Measurements from ENCODE around the gene PIEZO1. TPM values are rescaled to one million over a fixed set of nuclear protein-coding genes. Genes with fewer than 3 reads are reported as not detected.

Gene PIEZO1
- total RNA-seq, 1 experiment from 2014 or later: 391 TPM

- Histone ChIP-seq H3K9me3 (ENCODE audit: insufficient read depth, low read depth) (no peaks in the 10 kb centered on the region), H3K79me2 (ENCODE audit: low read depth) (no peaks in the 10 kb centered on the region), H3K4me2 (no peak overlapping the region), H3K36me3 (ENCODE audit: low read depth) (peaks cover 3% of the 10 kb centered on the region; the same call in 1 of the 2 replicates), H3K4me3 (no peak overlapping the region), H2AFZ (no peak overlapping the region), H3K4me1 (replicated peaks; ENCODE audit: insufficient read depth) (no peaks in the 10 kb centered on the region), H3K27me3 (ENCODE audit: insufficient read depth, low read depth) (no peaks in the 10 kb centered on the region), H4K20me1 (ENCODE audit: insufficient read depth) (peaks cover 21% of the 10 kb centered on the region), H3F3A (ENCODE audit: insufficient read depth, low read depth) (peaks cover 28% of the 10 kb centered on the region; the same call in 1 of the 2 replicates), H3K27ac (no peak overlapping the region), H3K9me2 (ENCODE audit: insufficient read depth) (no peaks in the 10 kb centered on the region)
- TF ChIP-seq, protein P1, sequence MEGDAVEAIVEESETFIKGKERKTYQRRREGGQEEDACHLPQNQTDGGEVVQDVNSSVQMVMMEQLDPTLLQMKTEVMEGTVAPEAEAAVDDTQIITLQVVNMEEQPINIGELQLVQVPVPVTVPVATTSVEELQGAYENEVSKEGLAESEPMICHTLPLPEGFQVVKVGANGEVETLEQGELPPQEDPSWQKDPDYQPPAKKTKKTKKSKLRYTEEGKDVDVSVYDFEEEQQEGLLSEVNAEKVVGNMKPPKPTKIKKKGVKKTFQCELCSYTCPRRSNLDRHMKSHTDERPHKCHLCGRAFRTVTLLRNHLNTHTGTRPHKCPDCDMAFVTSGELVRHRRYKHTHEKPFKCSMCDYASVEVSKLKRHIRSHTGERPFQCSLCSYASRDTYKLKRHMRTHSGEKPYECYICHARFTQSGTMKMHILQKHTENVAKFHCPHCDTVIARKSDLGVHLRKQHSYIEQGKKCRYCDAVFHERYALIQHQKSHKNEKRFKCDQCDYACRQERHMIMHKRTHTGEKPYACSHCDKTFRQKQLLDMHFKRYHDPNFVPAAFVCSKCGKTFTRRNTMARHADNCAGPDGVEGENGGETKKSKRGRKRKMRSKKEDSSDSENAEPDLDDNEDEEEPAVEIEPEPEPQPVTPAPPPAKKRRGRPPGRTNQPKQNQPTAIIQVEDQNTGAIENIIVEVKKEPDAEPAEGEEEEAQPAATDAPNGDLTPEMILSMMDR (conservative IDR thresholded peaks at IDR 0.05): no peak
- TF ChIP-seq EZH2 (IDR thresholded peaks at IDR 0.05; ENCODE audit: low read depth): no peak
- ChIA-PET CTCF (no interaction called here), POLR2A (ENCODE audit: unreplicated experiment) (no interaction called here)
- DNase-seq: no peak
- intact Hi-C loops (cut with micrococcal nuclease; ENCODE audit: unreplicated experiment): no loop called here
- no TSS peak for BruUV-seq (replicated peaks)
Measured at GRCh38 chr16:88716201-88716600, 68.8 kb downstream of the PIEZO1 start.

- BruUV-seq (replicated peaks): no TSS peak
- intact Hi-C loops (cut with micrococcal nuclease; ENCODE audit: unreplicated experiment): no loop called here
- Histone ChIP-seq H3K4me3 (no peak overlapping the region), H3K36me3 (ENCODE audit: low read depth) (peaks cover 3% of the 10 kb centered on the region; the same call in 1 of the 2 replicates), H3K79me2 (ENCODE audit: low read depth) (no peaks in the 10 kb centered on the region), H3K9me2 (ENCODE audit: insufficient read depth) (no peaks in the 10 kb centered on the region), H3F3A (ENCODE audit: insufficient read depth, low read depth) (peaks cover 28% of the 10 kb centered on the region; the same call in 1 of the 2 replicates), H3K27ac (no peak overlapping the region), H3K4me1 (replicated peaks; ENCODE audit: insufficient read depth) (no peaks in the 10 kb centered on the region), H3K9me3 (ENCODE audit: insufficient read depth, low read depth) (no peaks in the 10 kb centered on the region), H2AFZ (no peak overlapping the region), H4K20me1 (ENCODE audit: insufficient read depth) (peaks cover 21% of the 10 kb centered on the region), H3K27me3 (ENCODE audit: insufficient read depth, low read depth) (no peaks in the 10 kb centered on the region), H3K4me2 (no peak overlapping the region)
- CTCF ChIA-PET: interaction anchor here (0.7 kb wide), 1 partner anchor 57 kb away, joined by 4 read pairs; no protein-coding TSS in a partner anchor
- no peak for DNase-seq
- POLR2A ChIA-PET (ENCODE audit: unreplicated experiment): no interaction called here
- TF ChIP-seq, protein P1 (conservative IDR thresholded peaks at IDR 0.05): no peak
- no peak for TF ChIP-seq EZH2 (IDR thresholded peaks at IDR 0.05; ENCODE audit: low read depth)
Measured at GRCh38 chr16:88715312-88716190, 69.5 kb downstream of the PIEZO1 start.

- Histone ChIP-seq H3K4me2 (no peak overlapping the region), H3F3A (ENCODE audit: insufficient read depth, low read depth) (peaks cover 28% of the 10 kb centered on the region; the same call in 1 of the 2 replicates), H3K27me3 (ENCODE audit: insufficient read depth, low read depth) (no peaks in the 10 kb centered on the region), H3K27ac (no peak overlapping the region), H3K4me3 (no peak overlapping the region), H4K20me1 (ENCODE audit: insufficient read depth) (peaks cover 21% of the 10 kb centered on the region), H3K79me2 (ENCODE audit: low read depth) (no peaks in the 10 kb centered on the region), H2AFZ (no peak overlapping the region), H3K9me2 (ENCODE audit: insufficient read depth) (no peaks in the 10 kb centered on the region), H3K9me3 (ENCODE audit: insufficient read depth, low read depth) (no peaks in the 10 kb centered on the region), H3K4me1 (replicated peaks; ENCODE audit: insufficient read depth) (no peaks in the 10 kb centered on the region), H3K36me3 (ENCODE audit: low read depth) (peaks cover 2% of the 10 kb centered on the region; the same call in 1 of the 2 replicates)
- no TSS peak for BruUV-seq (replicated peaks)
- no peak for TF ChIP-seq EZH2 (IDR thresholded peaks at IDR 0.05; ENCODE audit: low read depth)
- TF ChIP-seq, protein P1 (conservative IDR thresholded peaks at IDR 0.05): no peak
- POLR2A ChIA-PET (ENCODE audit: unreplicated experiment): no interaction called here
- CTCF ChIA-PET: interaction anchor here (0.7 kb wide), 1 partner anchor 58 kb away, joined by 4 read pairs; no protein-coding TSS in a partner anchor
- no peak for DNase-seq
- intact Hi-C loops (cut with micrococcal nuclease; ENCODE audit: unreplicated experiment): no loop called here
Measured at GRCh38 chr16:88714420-88715302, 70.4 kb downstream of the PIEZO1 start.

Measured in PC-9 (cell line).